Neural cell (in vitro differentiated cells): ENCODE measurements around the gene JAZF1. TPM values are rescaled to one million over a fixed set of nuclear protein-coding genes. Genes with fewer than 3 reads are reported as not detected.

ENCODE experiments used
- H2AFZ ChIP-seq: fragments of 200-600, 300-800 bp; sonication (generic), shearing (Covaris generic); 2 replicates; pipeline ENCODE4 v1.6.0; 2014; ENCODE audit warnings: low read depth, mild to moderate bottlenecking, antibody characterized with exemption, low read length, moderate library complexity
- H3F3A ChIP-seq: fragments of 200-600 bp; shearing (Covaris generic); 2 replicates; pipeline ENCODE4 v1.6.1; 2016; ENCODE audit warnings: mild to moderate bottlenecking, moderate library complexity, mixed read lengths, antibody characterized with exemption, low read length; ENCODE audit not compliant: insufficient read depth, poor library complexity, severe bottlenecking
- H3K27ac ChIP-seq: fragments of 200-600, 300-800 bp; sonication (generic), shearing (Covaris generic); 2 replicates; pipeline ENCODE4 v1.5.1; 2014; ENCODE audit warnings: mild to moderate bottlenecking, low read length, moderate library complexity
- H3K27me3 ChIP-seq: fragments of 300-800, 200-600 bp; sonication (generic), shearing (Covaris generic); 2 replicates; pipeline ENCODE4 v1.6.0; 2014; ENCODE audit warnings: mild to moderate bottlenecking, low read depth, low read length, moderate library complexity; ENCODE audit not compliant: insufficient read depth
- H3K36me3 ChIP-seq: fragments of 300-800, 200-600 bp; sonication (generic), shearing (Covaris generic); 2 replicates; pipeline ENCODE4 v1.5.1; 2014; ENCODE audit warnings: mild to moderate bottlenecking, antibody characterized with exemption, low read length, moderate library complexity; ENCODE audit not compliant: insufficient read depth
- H3K4me2 ChIP-seq: fragments of 300-800, 200-600 bp; sonication (generic), shearing (Covaris generic); 2 replicates; pipeline ENCODE4 v1.6.0; 2014; ENCODE audit warnings: mild to moderate bottlenecking, low read length
- H3K4me3 ChIP-seq: fragments of 300-800, 200-600 bp; sonication (generic), shearing (Covaris generic); 2 replicates; pipeline ENCODE4 v1.5.1; 2014; ENCODE audit warnings: mild to moderate bottlenecking, low read length, moderate library complexity
- H3K79me2 ChIP-seq: fragments of 200-600 bp; shearing (Covaris generic); replicated peaks from 2 replicates; pipeline ENCODE4 v1.6.0; 2014; ENCODE audit warnings: mild to moderate bottlenecking, low read length, moderate library complexity; ENCODE audit not compliant: insufficient read depth
- H3K9ac ChIP-seq: fragments of 300-800, 200-600 bp; sonication (generic), shearing (Covaris generic); 2 replicates; pipeline ENCODE4 v1.6.1; 2016; ENCODE audit warnings: mild to moderate bottlenecking, low read length, mixed read lengths
- H3K9me2 ChIP-seq: fragments of 200-600 bp; shearing (Covaris generic); 2 replicates; pipeline ENCODE4 v1.6.1; 2016; ENCODE audit warnings: mild to moderate bottlenecking, low read length, mixed read lengths; ENCODE audit not compliant: insufficient read depth
- H3K9me3 ChIP-seq: fragments of 200-600, 300-800 bp; sonication (generic), shearing (Covaris generic); 2 replicates; pipeline ENCODE4 v1.6.1; 2016; ENCODE audit warnings: mild to moderate bottlenecking, mixed run types, low read length, moderate library complexity, mixed read lengths
- H4K20me1 ChIP-seq: fragments of 200-600 bp; shearing (Covaris generic); 2 replicates; pipeline ENCODE4 v1.6.1; 2016; ENCODE audit warnings: mild to moderate bottlenecking, mixed run types; ENCODE audit not compliant: insufficient read depth
- CTCF ChIP-seq: fragments of 450-650 bp; IDR thresholded peaks from 2 replicates; pipeline ENCODE4 v1.5.1; 2014; ENCODE audit warnings: antibody characterized with exemption, mild to moderate bottlenecking, moderate library complexity; ENCODE audit not compliant: poor library complexity, severe bottlenecking
- EP300 ChIP-seq: fragments of 450-650 bp; conservative IDR thresholded peaks from 2 replicates; pipeline ENCODE4 v1.6.1; 2014; ENCODE audit warnings: antibody characterized with exemption, mild to moderate bottlenecking, moderate library complexity; ENCODE audit not compliant: poor library complexity, severe bottlenecking
- EZH2 ChIP-seq: fragments of 200-600, 300-800 bp; shearing (Covaris generic), sonication (generic); IDR thresholded peaks from 2 replicates; pipeline ENCODE4 v1.6.1; 2014; ENCODE audit warnings: antibody characterized with exemption, low read length, borderline replicate concordance, mild to moderate bottlenecking; ENCODE audit not compliant: insufficient read depth, poor library complexity, severe bottlenecking
- MXI1 ChIP-seq: fragments of 450-650 bp; conservative IDR thresholded peaks from 2 replicates; pipeline ENCODE4 v1.6.1; 2014; ENCODE audit warnings: antibody characterized with exemption, mild to moderate bottlenecking; ENCODE audit not compliant: poor library complexity, severe bottlenecking
- POLR2AphosphoS5 ChIP-seq: IDR thresholded peaks from 2 replicates; pipeline ENCODE4 v1.6.1; 2012
- RAD21 ChIP-seq: fragments of 450-650 bp; conservative IDR thresholded peaks from 2 replicates; pipeline ENCODE4 v1.6.1; 2014; ENCODE audit warnings: antibody characterized with exemption, mild to moderate bottlenecking, moderate library complexity
- REST ChIP-seq: IDR thresholded peaks from 2 replicates; pipeline ENCODE4 v1.6.1; 2012; ENCODE audit warnings: borderline replicate concordance
- SMC3 ChIP-seq: fragments of 450-650 bp; conservative IDR thresholded peaks from 2 replicates; pipeline ENCODE4 v1.6.1; 2014; ENCODE audit warnings: antibody characterized with exemption, mild to moderate bottlenecking, moderate library complexity; ENCODE audit not compliant: poor library complexity
- TAF1 ChIP-seq: IDR thresholded peaks from 2 replicates; pipeline ENCODE4 v1.6.1; 2012; ENCODE audit warnings: low read depth
- polyA plus RNA-seq: library from polyadenylated mRNA; depleted of rRNA; stranded (reverse); fragments of >200 nt; gene quantifications from 2 replicates; pipeline ENCODE4 v1.2.3, GENCODE V29; 2014

Gene JAZF1
- polyA plus RNA-seq, 1 donor from 2014 or later: 29.5 TPM

GRCh38 chr7:28116041-28116440 lies 64.6 kb downstream of the JAZF1 start:
- no peaks in the 10 kb centered on the region for H4K20me1 ChIP-seq
- no peak overlapping the region for H3K4me2 ChIP-seq
- H3F3A ChIP-seq: no peaks in the 10 kb centered on the region
- TF ChIP-seq EP300 (no peak), POLR2AphosphoS5 (no peak), TAF1 (no peak), MXI1 (no peak), SMC3 (no peak), CTCF (no peak), EZH2 (no peak), RAD21 (no peak), REST (no peak)
- no peak overlapping the region for H3K27ac ChIP-seq
- no peaks in the 10 kb centered on the region for H3K9me3 ChIP-seq
- H3K9me2 ChIP-seq: no peaks in the 10 kb centered on the region
- no peaks in the 10 kb centered on the region for H3K79me2 ChIP-seq
- H3K4me3 ChIP-seq: no peak overlapping the region
- H2AFZ ChIP-seq: no peak overlapping the region
- no peaks in the 10 kb centered on the region for H3K36me3 ChIP-seq
- no peak overlapping the region for H3K9ac ChIP-seq
- no peaks in the 10 kb centered on the region for H3K27me3 ChIP-seq

- no peaks in the 10 kb centered on the region for H3F3A ChIP-seq
- H3K9ac ChIP-seq: no peak overlapping the region
- no peaks in the 10 kb centered on the region for H3K9me2 ChIP-seq
- H2AFZ ChIP-seq: no peak overlapping the region
- H3K4me3 ChIP-seq: no peak overlapping the region
- no peaks in the 10 kb centered on the region for H3K27me3 ChIP-seq
- H3K4me2 ChIP-seq: no peak overlapping the region
- no peaks in the 10 kb centered on the region for H4K20me1 ChIP-seq
- H3K9me3 ChIP-seq: no peaks in the 10 kb centered on the region
- no peak overlapping the region for H3K27ac ChIP-seq
- H3K79me2 ChIP-seq: no peaks in the 10 kb centered on the region
- no peak for TF ChIP-seq EP300
- TF ChIP-seq MXI1: no peak
- no peak for TF ChIP-seq POLR2AphosphoS5
- no peak for TF ChIP-seq CTCF
- H3K36me3 ChIP-seq: no peaks in the 10 kb centered on the region
Observed at GRCh38 chr7:28115261-28115660, 65.3 kb downstream of the JAZF1 start.
